Hepatocyte (in vitro differentiated cells): ENCODE measurements around the gene ADAMTS9. TPM values are rescaled to one million over a fixed set of nuclear protein-coding genes. Genes with fewer than 3 reads are reported as not detected.
A peak's percentile ranks its signal among the peaks of the same experiment; 100 is the strongest.

Experiments used
- DNase-seq: peaks from one replicate; pipeline ENCODE4 v3.0.0-alpha.2; 2016; ENCODE audit warnings: low spot score
- H2AFZ ChIP-seq: fragments of 200-600 bp; sonication (generic); 2 replicates; pipeline ENCODE4 v1.6.0; 2016; ENCODE audit warnings: antibody characterized with exemption, mild to moderate bottlenecking
- H3K27ac ChIP-seq: fragments of 200-600 bp; sonication (generic); 2 replicates; pipeline ENCODE4 v1.5.1; 2016; ENCODE audit warnings: mild to moderate bottlenecking
- H3K27me3 ChIP-seq: fragments of 200-600 bp; sonication (generic); 2 replicates; pipeline ENCODE4 v1.6.1; 2016
- H3K36me3 ChIP-seq: fragments of 200-600 bp; sonication (generic); replicated peaks from 2 replicates; pipeline ENCODE4 v1.5.1; 2016; ENCODE audit warnings: low read depth; ENCODE audit not compliant: insufficient read depth
- H3K4me1 ChIP-seq: fragments of 200-600 bp; sonication (generic); 2 replicates; pipeline ENCODE4 v1.5.1; 2016; ENCODE audit warnings: mild to moderate bottlenecking, moderate library complexity; ENCODE audit not compliant: insufficient read depth
- H3K4me2 ChIP-seq: fragments of 200-600 bp; sonication (generic); 2 replicates; pipeline ENCODE4 v1.6.0; 2016
- H3K4me3 ChIP-seq: fragments of 200-600 bp; sonication (generic); 2 replicates; pipeline ENCODE4 v1.5.1; 2016; ENCODE audit warnings: mild to moderate bottlenecking
- H3K79me2 ChIP-seq: fragments of 200-600 bp; sonication (generic); 2 replicates; pipeline ENCODE4 v1.6.0; 2017; ENCODE audit warnings: mild to moderate bottlenecking
- H3K9me2 ChIP-seq: fragments of 200-600 bp; sonication (generic); replicated peaks from 2 replicates; pipeline ENCODE4 v1.6.0; 2017; ENCODE audit warnings: mild to moderate bottlenecking; ENCODE audit not compliant: insufficient read depth
- H3K9me3 ChIP-seq: fragments of 200-600 bp; sonication (generic); 2 replicates; pipeline ENCODE4 v1.5.1; 2016; ENCODE audit warnings: low read depth, mild to moderate bottlenecking
- H4K20me1 ChIP-seq: fragments of 200-600 bp; sonication (generic); 2 replicates; pipeline ENCODE4 v1.6.0; 2016; ENCODE audit warnings: mild to moderate bottlenecking; ENCODE audit not compliant: insufficient read depth, poor library complexity, severe bottlenecking
- EZH2 ChIP-seq: fragments of 200-600 bp; sonication (generic); IDR thresholded peaks from 2 replicates; pipeline ENCODE4 v1.6.1; 2016; ENCODE audit warnings: antibody characterized with exemption, mild to moderate bottlenecking, borderline replicate concordance
- EZH2phosphoT487 ChIP-seq: fragments of 200-600 bp; sonication (generic); IDR thresholded peaks from one replicate; pipeline ENCODE4 v1.6.1; 2018; ENCODE audit warnings: antibody characterized with exemption, mild to moderate bottlenecking, low read depth, moderate library complexity; ENCODE audit not compliant: unreplicated experiment, severe bottlenecking
- WGBS: methylation state at CpG from one replicate; pipeline ENCODE4 v1.1.6; 2016; ENCODE audit warnings: low lambda C conversion rate; ENCODE audit errors: missing lambda C conversion rate; 5-methylcytosine and 5-hydroxymethylcytosine counted together
- polyA plus RNA-seq: library from polyadenylated mRNA; unstranded; fragments of >200 nt; fragmentation: Nextera tagmentation; extraction: Ambion mirVana; gene quantifications from 2 replicates; pipeline ENCODE4 v1.2.1, GENCODE V29; 2016
- total RNA-seq: library from RNA; depleted of rRNA; stranded (reverse); fragments of >200 nt; gene quantifications from 2 replicates; pipeline ENCODE4 v1.2.3, GENCODE V29; 2014
- TF ChIP-seq, protein P1 (sequence below): fragments of 200-600 bp; sonication (generic); IDR thresholded peaks from 2 replicates; pipeline ENCODE4 v1.5.1; 2016; ENCODE audit warnings: antibody characterized with exemption, mild to moderate bottlenecking; ENCODE audit not compliant: poor library complexity

ADAMTS9 gene
- total and polyA plus RNA-seq, 2 experiments from 2014 or later, result 56.9 to 145 TPM

DNA sequence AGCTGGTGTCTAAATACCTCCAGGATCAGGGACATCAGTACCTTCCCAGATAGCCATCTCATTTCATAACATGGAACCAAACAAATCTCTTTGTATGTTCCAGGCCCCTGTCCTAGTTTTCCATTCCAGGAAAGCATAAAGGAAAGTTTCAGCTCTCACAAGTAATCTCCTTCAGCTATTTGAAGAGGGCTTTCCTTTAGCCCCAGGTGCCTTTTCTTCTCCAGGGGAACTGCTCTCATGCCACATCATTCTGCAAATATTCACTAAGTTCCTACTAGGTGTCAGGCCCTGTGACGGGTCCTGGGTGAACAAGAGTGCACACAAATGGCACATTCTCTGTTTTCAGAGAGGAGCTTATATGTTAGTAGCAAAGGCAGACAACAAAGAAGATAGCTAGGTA, 136.1 kb downstream of the ADAMTS9 start:
- no peak overlapping the region for H2AFZ ChIP-seq
- no peaks in the 10 kb centered on the region for H3K27me3 ChIP-seq
- no peak for DNase-seq
- H3K9me3 ChIP-seq, result no peaks in the 10 kb centered on the region
- 74% methylated on average over 1 of the region's 1 CpG for WGBS
- H3K4me1 ChIP-seq, result peaks cover 13% of the 10 kb centered on the region
- H3K79me2 ChIP-seq, result no peaks in the 10 kb centered on the region
- H3K9me2 ChIP-seq, result no peaks in the 10 kb centered on the region
- H4K20me1 ChIP-seq, result no peaks in the 10 kb centered on the region
- H3K4me2 ChIP-seq, result no peak overlapping the region
- H3K27ac ChIP-seq, result peak overlapping the region; percentile 5
- H3K36me3 ChIP-seq, result no peaks in the 10 kb centered on the region
- no peak overlapping the region for H3K4me3 ChIP-seq
- TF ChIP-seq, protein P1, sequence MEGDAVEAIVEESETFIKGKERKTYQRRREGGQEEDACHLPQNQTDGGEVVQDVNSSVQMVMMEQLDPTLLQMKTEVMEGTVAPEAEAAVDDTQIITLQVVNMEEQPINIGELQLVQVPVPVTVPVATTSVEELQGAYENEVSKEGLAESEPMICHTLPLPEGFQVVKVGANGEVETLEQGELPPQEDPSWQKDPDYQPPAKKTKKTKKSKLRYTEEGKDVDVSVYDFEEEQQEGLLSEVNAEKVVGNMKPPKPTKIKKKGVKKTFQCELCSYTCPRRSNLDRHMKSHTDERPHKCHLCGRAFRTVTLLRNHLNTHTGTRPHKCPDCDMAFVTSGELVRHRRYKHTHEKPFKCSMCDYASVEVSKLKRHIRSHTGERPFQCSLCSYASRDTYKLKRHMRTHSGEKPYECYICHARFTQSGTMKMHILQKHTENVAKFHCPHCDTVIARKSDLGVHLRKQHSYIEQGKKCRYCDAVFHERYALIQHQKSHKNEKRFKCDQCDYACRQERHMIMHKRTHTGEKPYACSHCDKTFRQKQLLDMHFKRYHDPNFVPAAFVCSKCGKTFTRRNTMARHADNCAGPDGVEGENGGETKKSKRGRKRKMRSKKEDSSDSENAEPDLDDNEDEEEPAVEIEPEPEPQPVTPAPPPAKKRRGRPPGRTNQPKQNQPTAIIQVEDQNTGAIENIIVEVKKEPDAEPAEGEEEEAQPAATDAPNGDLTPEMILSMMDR, result no peak
- TF ChIP-seq EZH2phosphoT487 (no peak), EZH2 (no peak)

DNA sequence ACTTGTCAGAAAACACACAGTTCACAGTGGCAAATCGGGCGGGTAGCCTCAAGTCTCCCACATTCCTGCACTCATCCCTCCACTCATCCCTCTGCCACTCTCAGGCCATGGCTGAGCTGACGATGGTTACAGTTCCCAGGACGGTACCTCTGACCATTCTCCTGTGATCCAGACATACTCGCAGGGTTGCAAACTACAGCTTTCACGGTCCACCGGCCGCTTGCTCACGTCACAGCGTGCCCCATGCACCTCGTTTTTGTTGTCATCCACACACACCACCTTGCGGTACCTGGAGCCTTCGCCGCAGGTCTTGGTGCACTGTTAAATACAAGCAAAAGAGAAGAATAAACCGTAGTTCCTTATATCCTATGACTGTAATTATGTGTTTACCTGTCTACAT, 137.1 kb downstream of the ADAMTS9 start:
- Histone ChIP-seq H2AFZ (no peak overlapping the region), H3K36me3 (no peaks in the 10 kb centered on the region), H3K4me2 (no peak overlapping the region), H3K9me3 (no peaks in the 10 kb centered on the region), H3K9me2 (no peaks in the 10 kb centered on the region), H3K27ac (no peak overlapping the region), H3K4me1 (peaks cover 13% of the 10 kb centered on the region), H4K20me1 (no peaks in the 10 kb centered on the region), H3K79me2 (no peaks in the 10 kb centered on the region), H3K27me3 (no peaks in the 10 kb centered on the region), H3K4me3 (no peak overlapping the region)
- WGBS, result 95% methylated on average over 15 of the region's 15 CpGs
- DNase-seq, result no peak
- TF ChIP-seq EZH2phosphoT487 (no peak), EZH2 (no peak)
- TF ChIP-seq, protein P1, result no peak

GRCh38 chr3:64549869-64550268, 137.9 kb downstream of the ADAMTS9 start:
- H3K9me3 ChIP-seq, result no peaks in the 10 kb centered on the region
- DNase-seq, result no peak
- H3K9me2 ChIP-seq, result no peaks in the 10 kb centered on the region
- no peaks in the 10 kb centered on the region for H3K36me3 ChIP-seq
- no peak overlapping the region for H3K4me3 ChIP-seq
- no peak overlapping the region for H3K4me2 ChIP-seq
- TF ChIP-seq EZH2phosphoT487, result no peak
- TF ChIP-seq EZH2, result no peak
- TF ChIP-seq, protein P1, result no peak
- H3K27me3 ChIP-seq, result no peaks in the 10 kb centered on the region
- no peak overlapping the region for H3K27ac ChIP-seq
- peaks cover 13% of the 10 kb centered on the region for H3K4me1 ChIP-seq
- 81% methylated on average over 3 of the region's 3 CpGs for WGBS
- no peak overlapping the region for H2AFZ ChIP-seq
- no peaks in the 10 kb centered on the region for H3K79me2 ChIP-seq
- no peaks in the 10 kb centered on the region for H4K20me1 ChIP-seq
